Fibroblast of villous mesenchyme (primary cell): Measurements from ENCODE around the gene EDARADD. TPM values are rescaled to one million over a fixed set of nuclear protein-coding genes. Genes with fewer than 3 reads are reported as not detected.
A peak's percentile ranks its signal among the peaks of the same experiment; 100 is the strongest.

ENCODE experiments used
- DNase-seq: peaks from one replicate; pipeline ENCODE4 v3.0.0-alpha.2; 2010; ENCODE audit warnings: low read depth
- H3K4me3 ChIP-seq: 2 replicates; pipeline ENCODE4 v1.5.1; 2011; ENCODE audit warnings: low read depth, mild to moderate bottlenecking, low read length
- total RNA-seq: library from RNA; depleted of rRNA; stranded (reverse); fragments of >200 nt; gene quantifications from 2 replicates; pipeline ENCODE4 v1.2.3, GENCODE V29; 2012
- TF ChIP-seq, protein P1 (sequence below): IDR thresholded peaks from 2 replicates; pipeline ENCODE4 v1.5.1; 2012; ENCODE audit warnings: low read depth, mild to moderate bottlenecking, low read length; ENCODE audit not compliant: insufficient read depth

Gene EDARADD
- total RNA-seq, 1 donor, result 0.43 TPM

DNA sequence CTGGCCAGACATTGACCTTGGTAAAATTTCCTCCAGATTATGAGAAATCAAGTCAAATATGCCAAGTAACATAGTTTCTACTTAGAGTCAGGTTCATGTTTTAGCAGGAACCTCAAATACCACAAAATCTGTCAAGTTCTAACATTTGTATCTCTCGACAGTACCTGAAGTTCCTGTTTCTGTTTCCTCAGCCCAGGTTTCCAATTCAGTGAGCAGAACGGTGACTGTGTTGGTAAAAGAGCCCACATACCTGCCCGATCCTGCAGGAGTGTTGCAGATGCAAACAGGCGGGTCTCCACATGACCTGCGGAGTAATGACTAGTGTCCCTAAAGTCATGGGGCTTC lies 71.8 kb downstream of the EDARADD start:
- TF ChIP-seq, protein P1, sequence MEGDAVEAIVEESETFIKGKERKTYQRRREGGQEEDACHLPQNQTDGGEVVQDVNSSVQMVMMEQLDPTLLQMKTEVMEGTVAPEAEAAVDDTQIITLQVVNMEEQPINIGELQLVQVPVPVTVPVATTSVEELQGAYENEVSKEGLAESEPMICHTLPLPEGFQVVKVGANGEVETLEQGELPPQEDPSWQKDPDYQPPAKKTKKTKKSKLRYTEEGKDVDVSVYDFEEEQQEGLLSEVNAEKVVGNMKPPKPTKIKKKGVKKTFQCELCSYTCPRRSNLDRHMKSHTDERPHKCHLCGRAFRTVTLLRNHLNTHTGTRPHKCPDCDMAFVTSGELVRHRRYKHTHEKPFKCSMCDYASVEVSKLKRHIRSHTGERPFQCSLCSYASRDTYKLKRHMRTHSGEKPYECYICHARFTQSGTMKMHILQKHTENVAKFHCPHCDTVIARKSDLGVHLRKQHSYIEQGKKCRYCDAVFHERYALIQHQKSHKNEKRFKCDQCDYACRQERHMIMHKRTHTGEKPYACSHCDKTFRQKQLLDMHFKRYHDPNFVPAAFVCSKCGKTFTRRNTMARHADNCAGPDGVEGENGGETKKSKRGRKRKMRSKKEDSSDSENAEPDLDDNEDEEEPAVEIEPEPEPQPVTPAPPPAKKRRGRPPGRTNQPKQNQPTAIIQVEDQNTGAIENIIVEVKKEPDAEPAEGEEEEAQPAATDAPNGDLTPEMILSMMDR, result no peak
- DNase-seq, result no peak
- H3K4me3 ChIP-seq, result no peak overlapping the region

DNA sequence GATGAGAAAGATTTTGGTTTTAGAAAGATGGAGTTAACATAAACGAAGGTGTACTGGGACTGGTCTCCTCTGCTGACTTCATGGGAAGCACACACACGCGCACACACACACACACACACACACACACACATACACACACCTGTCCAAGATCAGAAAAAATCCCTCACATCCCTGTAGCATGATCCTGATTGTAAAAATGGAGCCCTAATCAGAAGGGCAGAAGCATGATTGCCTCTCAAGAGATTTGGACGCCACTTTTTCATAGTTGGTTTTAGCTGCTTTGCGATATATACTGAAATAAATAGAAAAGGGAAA lies 73.2 kb downstream of the EDARADD start:
- DNase-seq, result no peak
- TF ChIP-seq, protein P1, result no peak
- H3K4me3 ChIP-seq, result no peak overlapping the region

DNA sequence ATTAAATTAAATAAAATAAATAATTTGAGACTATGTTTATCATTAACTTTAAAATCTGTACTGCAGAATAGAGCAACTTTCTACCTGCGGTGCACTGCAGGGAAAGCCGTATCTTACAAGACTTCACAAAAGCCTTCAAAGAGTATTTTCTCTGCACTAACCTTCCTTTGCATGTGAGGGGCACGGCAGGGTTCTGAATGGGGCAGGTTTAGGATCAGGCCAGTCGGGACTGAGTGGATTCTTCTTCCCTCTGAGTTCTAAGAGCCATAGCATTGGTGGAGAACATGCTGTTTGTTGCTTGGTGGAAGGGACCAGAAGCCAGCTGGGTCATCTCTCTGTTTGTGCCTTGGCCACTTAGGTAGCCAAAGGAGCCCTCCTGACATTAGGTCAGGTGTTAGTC lies 74.5 kb downstream of the EDARADD start:
- DNase-seq, result no peak
- TF ChIP-seq, protein P1, result no peak
- H3K4me3 ChIP-seq, result no peak overlapping the region

DNA sequence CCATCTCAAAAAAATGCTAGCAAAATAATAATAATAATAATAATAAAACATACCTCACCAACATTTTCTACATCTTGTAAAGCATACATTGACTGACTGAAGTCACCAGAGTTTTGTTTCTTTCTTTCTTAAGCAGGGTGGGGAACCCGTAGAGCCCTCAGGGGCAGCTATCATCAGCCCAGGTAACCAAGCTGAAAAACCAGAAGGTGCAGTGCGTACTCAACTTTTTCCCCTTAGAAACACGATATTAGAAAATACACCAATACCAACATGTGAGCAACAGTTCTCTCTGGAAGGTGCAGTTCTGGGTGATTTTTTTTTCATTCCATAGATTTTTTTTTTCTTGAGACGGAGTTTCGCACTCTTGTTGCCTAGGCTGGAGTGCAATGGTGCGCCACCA lies 75.4 kb downstream of the EDARADD start:
- H3K4me3 ChIP-seq, result no peak overlapping the region
- no peak for DNase-seq
- TF ChIP-seq, protein P1, result no peak

DNA sequence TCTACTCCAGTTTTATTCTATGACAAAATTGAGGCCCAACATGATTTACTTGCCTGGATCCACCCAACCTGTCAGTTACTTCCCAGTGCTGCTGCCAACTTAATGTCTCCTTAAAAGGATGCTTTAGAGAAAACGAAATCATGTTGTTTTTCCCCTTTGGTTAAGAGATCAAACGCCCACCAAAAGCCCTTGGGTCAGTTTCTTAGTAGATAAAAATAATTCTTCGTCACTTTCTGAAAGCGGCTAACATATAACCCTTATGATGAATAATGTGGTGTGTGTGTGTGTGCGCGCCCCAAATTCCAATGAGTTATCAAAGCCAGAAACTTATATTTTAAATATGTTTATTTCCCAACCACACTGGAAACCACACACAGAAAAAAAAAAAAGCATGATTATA lies 77.0 kb downstream of the EDARADD start:
- TF ChIP-seq, protein P1, result no peak
- no peak for DNase-seq
- H3K4me3 ChIP-seq, result no peak overlapping the region

DNA sequence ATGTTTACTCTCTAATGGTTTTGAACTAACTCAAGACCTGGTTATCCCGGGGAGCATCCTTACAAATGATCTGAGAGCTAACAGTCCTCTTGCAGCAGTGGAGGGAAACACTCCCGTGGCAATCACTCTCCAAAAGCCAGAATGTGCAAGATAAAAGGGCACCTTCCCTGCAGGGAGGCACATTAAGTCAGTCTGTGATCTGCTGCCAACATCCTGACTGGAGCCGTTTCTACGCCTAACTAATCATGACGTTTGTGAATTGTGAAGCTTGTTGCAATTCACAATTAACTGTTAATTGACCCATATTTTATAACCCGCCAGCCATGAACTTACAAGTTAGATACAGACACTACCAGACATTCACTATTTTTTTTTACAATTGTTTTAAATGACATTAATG lies 77.6 kb downstream of the EDARADD start:
- no peak for DNase-seq
- TF ChIP-seq, protein P1, result no peak

DNA sequence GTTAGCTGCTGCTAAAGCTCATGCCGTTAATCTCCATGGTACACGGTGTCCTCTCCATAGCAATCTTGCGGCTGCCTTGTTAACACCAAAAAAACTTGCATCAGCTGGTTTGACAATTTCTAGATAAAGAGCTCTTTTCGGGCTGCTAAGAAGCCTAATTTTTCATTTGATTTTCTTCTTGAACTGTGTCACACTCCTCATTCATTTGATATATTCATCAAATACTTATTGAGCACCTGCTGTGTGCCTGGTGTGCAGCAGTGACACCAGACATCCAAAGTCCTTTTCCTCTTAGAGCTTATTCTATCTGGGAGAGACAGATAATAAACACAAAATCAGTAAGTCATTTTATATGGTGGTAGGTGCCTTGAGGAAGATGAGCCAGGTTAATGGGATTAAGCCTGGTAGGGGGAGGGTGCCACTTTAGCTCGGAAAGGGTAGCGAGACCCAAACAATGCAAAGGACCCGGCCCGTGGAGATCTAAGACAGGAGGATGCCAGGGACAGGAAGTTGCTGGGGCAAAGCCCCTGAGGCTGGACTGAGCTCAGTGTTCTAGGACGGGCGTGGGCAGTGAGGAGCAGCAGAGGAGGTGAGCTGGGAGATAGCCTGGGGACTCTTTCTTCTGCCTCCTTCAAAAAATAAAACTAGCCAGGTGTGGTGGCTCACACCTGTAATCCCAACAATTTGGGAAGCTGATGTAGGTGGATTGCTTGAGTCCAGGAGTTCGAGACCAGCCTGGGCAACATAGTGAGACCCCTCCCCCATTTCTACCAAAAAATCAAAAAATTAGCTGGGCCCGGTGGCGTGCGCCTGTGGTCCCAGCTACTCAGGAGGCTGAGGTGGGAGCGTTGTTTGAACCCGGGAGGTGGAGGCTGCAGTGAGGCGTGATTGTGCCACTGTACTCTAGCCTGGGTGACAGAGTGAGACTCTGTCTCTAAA lies 79.0 kb downstream of the EDARADD start:
- DNase-seq, result peak; percentile 14
- TF ChIP-seq, protein P1, result no peak
- H3K4me3 ChIP-seq, result no peak overlapping the region

More for the DNA sequence above, 77.6 kb downstream of the EDARADD start:
- H3K4me3 ChIP-seq, result no peak overlapping the region
